Fibroblast of lung (primary cell): Measurements from ENCODE around the gene AHCYL1.

ENCODE experiments used
- EZH2 ChIP-seq: IDR thresholded peaks from 2 replicates; pipeline ENCODE4 v1.5.1; 2012; ENCODE audit warnings: low read length, control low read depth, mild to moderate bottlenecking; ENCODE audit errors: missing control alignments
- TF ChIP-seq, protein P1 (sequence below), 2 donors: IDR thresholded peaks in 1 of 2; conservative IDR thresholded peaks in 1 of 2; 1 replicate in 1 of 2; 2 replicates in 1 of 2; pipeline ENCODE4 v1.5.1; 2011 to 2012; ENCODE audit warnings: low read length in 2 of 2, control low read depth in 1 of 2, inconsistent platforms in 1 of 2, low read depth in 1 of 2, mild to moderate bottlenecking in 1 of 2

DNA sequence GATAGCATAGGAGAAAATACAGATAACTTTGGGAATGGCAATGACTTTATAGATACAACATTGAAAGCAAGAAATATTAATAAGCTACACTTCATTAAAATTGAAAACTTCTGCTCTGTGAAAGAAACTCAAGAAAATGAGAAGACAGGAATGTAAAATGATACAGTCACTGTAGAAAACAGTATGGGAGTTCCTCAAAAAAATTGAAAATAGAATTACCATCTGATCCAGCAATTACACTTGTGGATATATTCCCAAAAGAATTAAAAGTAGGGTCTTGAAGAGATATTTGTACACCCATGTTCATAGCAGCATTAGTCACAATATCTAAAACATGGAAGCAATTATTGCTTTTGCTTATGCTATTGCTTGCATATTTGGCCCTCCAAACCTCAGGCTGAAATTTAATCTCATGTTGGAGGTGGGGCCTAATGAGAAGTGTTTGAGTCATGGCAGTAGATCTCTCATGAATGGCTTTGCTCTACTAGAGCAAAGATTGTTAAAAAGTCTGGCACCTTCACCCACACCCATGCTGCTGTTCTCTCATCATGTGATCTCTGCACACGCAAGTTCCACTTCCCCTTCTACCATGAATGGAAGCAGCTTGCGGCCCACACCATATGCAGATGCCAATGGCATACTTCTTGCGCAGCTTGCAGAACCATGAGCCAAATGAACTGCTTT, 15.3 kb upstream of the AHCYL1 start:
- TF ChIP-seq EZH2, result no peak
- TF ChIP-seq, protein P1, sequence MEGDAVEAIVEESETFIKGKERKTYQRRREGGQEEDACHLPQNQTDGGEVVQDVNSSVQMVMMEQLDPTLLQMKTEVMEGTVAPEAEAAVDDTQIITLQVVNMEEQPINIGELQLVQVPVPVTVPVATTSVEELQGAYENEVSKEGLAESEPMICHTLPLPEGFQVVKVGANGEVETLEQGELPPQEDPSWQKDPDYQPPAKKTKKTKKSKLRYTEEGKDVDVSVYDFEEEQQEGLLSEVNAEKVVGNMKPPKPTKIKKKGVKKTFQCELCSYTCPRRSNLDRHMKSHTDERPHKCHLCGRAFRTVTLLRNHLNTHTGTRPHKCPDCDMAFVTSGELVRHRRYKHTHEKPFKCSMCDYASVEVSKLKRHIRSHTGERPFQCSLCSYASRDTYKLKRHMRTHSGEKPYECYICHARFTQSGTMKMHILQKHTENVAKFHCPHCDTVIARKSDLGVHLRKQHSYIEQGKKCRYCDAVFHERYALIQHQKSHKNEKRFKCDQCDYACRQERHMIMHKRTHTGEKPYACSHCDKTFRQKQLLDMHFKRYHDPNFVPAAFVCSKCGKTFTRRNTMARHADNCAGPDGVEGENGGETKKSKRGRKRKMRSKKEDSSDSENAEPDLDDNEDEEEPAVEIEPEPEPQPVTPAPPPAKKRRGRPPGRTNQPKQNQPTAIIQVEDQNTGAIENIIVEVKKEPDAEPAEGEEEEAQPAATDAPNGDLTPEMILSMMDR (conservative IDR thresholded peaks at IDR 0.05 in 1 of 2, IDR thresholded peaks at IDR 0.05 in 1 of 2; ENCODE audit: low read depth in 1 of 2, low read length in 2 of 2), result no peak
